K562 (cell line): ENCODE data around the gene C5orf24. TPM values are rescaled to one million over a fixed set of nuclear protein-coding genes. Genes with fewer than 3 reads are reported as not detected.
A peak's percentile ranks its signal among the peaks of the same experiment; 100 is the strongest.

Experiments used
- ARID3B ChIP-seq: fragments of 250-450 bp; sonication (Bioruptor Pico); IDR thresholded peaks from 2 replicates; pipeline ENCODE4 v1.4.0; 2020; ENCODE audit warnings: borderline replicate concordance
- BRF1 ChIP-seq: IDR thresholded peaks from 3 replicates; pipeline ENCODE4 v1.6.1; 2011; ENCODE audit warnings: borderline replicate concordance, mild to moderate bottlenecking; ENCODE audit not compliant: insufficient read length; ENCODE audit errors: extremely low read depth
- DEAF1 ChIP-seq: fragments of 450-650 bp; formaldehyde crosslinking; IDR thresholded peaks from 2 replicates; pipeline ENCODE4 v1.4.0; 2020; ENCODE audit warnings: mild to moderate bottlenecking, moderate library complexity
- POLR2B ChIP-seq: fragments of 450-650 bp; IDR thresholded peaks from 2 replicates; pipeline ENCODE4 v1.6.1; 2018; ENCODE audit warnings: low read depth; ENCODE audit not compliant: partially characterized antibody
- PYGO2 ChIP-seq: fragments of 450-650 bp; IDR thresholded peaks from 2 replicates; pipeline ENCODE4 v1.6.1; 2016; ENCODE audit warnings: mild to moderate bottlenecking, missing genetic modification characterization, moderate library complexity, missing compliant biosample characterization
- RNF219 ChIP-seq: fragments of 250-450 bp; sonication (Bioruptor Pico); IDR thresholded peaks from 2 replicates; pipeline ENCODE4 v1.5.0; 2022; ENCODE audit warnings: mild to moderate bottlenecking
- SIRT6 ChIP-seq: IDR thresholded peaks from one replicate; pipeline ENCODE4 v1.6.1; 2012; ENCODE audit warnings: low read depth, mild to moderate bottlenecking, control low read depth, inconsistent platforms, low read length, moderate library complexity
- SNAPC5 ChIP-seq: fragments of 250-450 bp; sonication (Bioruptor Pico); IDR thresholded peaks from 2 replicates; pipeline ENCODE4 v1.8.0; 2021; ENCODE audit warnings: moderate library complexity, mild to moderate bottlenecking, inconsistent platforms
- SRSF1 ChIP-seq: fragments of 200-400 bp; formaldehyde crosslinking; IDR thresholded peaks from 2 replicates; pipeline ENCODE4 v1.6.1; 2017; ENCODE audit warnings: mild to moderate bottlenecking, low read depth, low read length, moderate library complexity
- TOE1 ChIP-seq, 2 experiments: fragments of 450-650 bp in 1 of 2; sonication (generic) in 1 of 2; formaldehyde crosslinking in 1 of 2; IDR thresholded peaks; 2 replicates each; pipeline versions ENCODE4 v1.7.1 to v1.8.0; 2016 to 2022; ENCODE audit warnings: borderline replicate concordance in 2 of 2, mild to moderate bottlenecking in 2 of 2, antibody characterized with exemption in 1 of 2, inconsistent platforms in 1 of 2, low read depth in 1 of 2, missing genetic modification reagents in 1 of 2, moderate library complexity in 1 of 2
- ZFP91 ChIP-seq: sonication (generic); formaldehyde crosslinking; IDR thresholded peaks from 2 replicates; pipeline ENCODE4 v1.8.0; 2022; ENCODE audit warnings: mild to moderate bottlenecking, missing genetic modification reagents
- ZMIZ1 ChIP-seq, 2 experiments: fragments of 150-350 bp in 1 of 2; IDR thresholded peaks; 2 replicates each; pipeline ENCODE4 v1.6.1; 2012 to 2016; ENCODE audit warnings: low read depth in 2 of 2, low read length in 2 of 2, mild to moderate bottlenecking in 1 of 2, moderate library complexity in 1 of 2
- ZNF146 ChIP-seq: IDR thresholded peaks from one replicate; pipeline ENCODE4 v1.6.1; 2018; ENCODE audit warnings: missing compliant biosample characterization; ENCODE audit not compliant: unreplicated experiment
- ZNF75A ChIP-seq: fragments of 450-650 bp; formaldehyde crosslinking; IDR thresholded peaks from 2 replicates; pipeline ENCODE4 v1.4.0; 2020; ENCODE audit warnings: mild to moderate bottlenecking
- ZNF778 ChIP-seq: fragments of 450-650 bp; formaldehyde crosslinking; IDR thresholded peaks from 2 replicates; pipeline ENCODE4 v1.4.0; 2020; ENCODE audit warnings: mild to moderate bottlenecking, moderate library complexity
- polyA plus RNA-seq, 8 experiments: library from polyadenylated mRNA; depleted of rRNA in 4 of 8; stranded (reverse) in 5 of 8; unstranded in 3 of 8; fragments of >200 nt; fragmentation: Nextera tagmentation in 2 of 8; fragmentation: Illumina TruSeq in 1 of 8; extraction: Ambion mirVana in 2 of 8; extraction: Trizol in 1 of 8; gene quantifications; 2 replicates each; pipeline versions ENCODE4 v1.2.1 to v1.2.3, GENCODE V29; 2011 to 2014; ENCODE audit warnings: inconsistent platforms in 1 of 8, missing spikeins in 1 of 8
- total RNA-seq, 7 experiments: library from RNA; depleted of rRNA in 6 of 7; stranded (reverse); fragments of >200 nt in 6 of 7; fragmentation: Illumina TruSeq in 2 of 7; extraction: Trizol in 2 of 7; gene quantifications; 2 replicates each; pipeline versions ENCODE4 v1.2.1 to v1.2.3, GENCODE V29; 2011 to 2021; ENCODE audit warnings: low replicate concordance in 1 of 7

Gene C5orf24
- total and polyA plus RNA-seq, 9 of the 15 experiments (the other 6 are each of a cell fraction or from before 2014, with no cell fraction given) = 8.9 to 38.6 (median 28.4) TPM

GRCh38 chr5:134905246-134905996 is 59.7 kb downstream of the C5orf24 start (continued):
- TF ChIP-seq ARID3B (CRISPR knock-in tag) = no peak
- TF ChIP-seq POLR2B = peak; percentile 16
- no peak for TF ChIP-seq RNF219 (CRISPR knock-in tag)
- no peak for TF ChIP-seq ZMIZ1 (IDR thresholded peaks at IDR 0.05; ENCODE audit: low read depth in 2 of 2, low read length in 2 of 2)
- TF ChIP-seq DEAF1 (CRISPR knock-in tag) = peak; percentile 66
- TF ChIP-seq ZNF778 (CRISPR knock-in tag) = no peak
- TF ChIP-seq BRF1 = no peak
- TF ChIP-seq PYGO2 = no peak
- TF ChIP-seq ZNF146 (CRISPR knock-in tag) = no peak
- no peak for TF ChIP-seq SNAPC5 (CRISPR knock-in tag)
- peak; percentile 50; the same call in 1 of the 2 replicates for TF ChIP-seq TOE1 (IDR thresholded peaks at IDR 0.05; ENCODE audit: borderline replicate concordance)
- no peak for TF ChIP-seq TOE1 (CRISPR knock-in tag; IDR thresholded peaks at IDR 0.05; ENCODE audit: borderline replicate concordance, low read depth)
- no peak for TF ChIP-seq ZFP91 (CRISPR knock-in tag)
- no peak for TF ChIP-seq SIRT6
- no peak for TF ChIP-seq ZNF75A (CRISPR knock-in tag)
- TF ChIP-seq SRSF1 = no peak
